Endometrial microvascular endothelial cells (primary cell): ENCODE data around the gene CHRM5. TPM values are rescaled to one million over a fixed set of nuclear protein-coding genes. Genes with fewer than 3 reads are reported as not detected.

Experiments
- in situ Hi-C: cut with HindIII; loops from 2 replicates; pipeline ENCODE4 v1.10.0; 2017; ENCODE audit warnings: low sequenced_read_pairs, low pct_unique_long_range_greater_than_20kb; ENCODE audit errors: inconsistent ontology term
- total RNA-seq: library from RNA; depleted of rRNA; stranded (reverse); fragments of >200 nt; gene quantifications from one replicate; pipeline ENCODE4 v1.2.3, GENCODE V29; 2015; ENCODE audit errors: inconsistent ontology term

The CHRM5 gene
- total RNA-seq, 1 donor from 2014 or later = not detected

DNA sequence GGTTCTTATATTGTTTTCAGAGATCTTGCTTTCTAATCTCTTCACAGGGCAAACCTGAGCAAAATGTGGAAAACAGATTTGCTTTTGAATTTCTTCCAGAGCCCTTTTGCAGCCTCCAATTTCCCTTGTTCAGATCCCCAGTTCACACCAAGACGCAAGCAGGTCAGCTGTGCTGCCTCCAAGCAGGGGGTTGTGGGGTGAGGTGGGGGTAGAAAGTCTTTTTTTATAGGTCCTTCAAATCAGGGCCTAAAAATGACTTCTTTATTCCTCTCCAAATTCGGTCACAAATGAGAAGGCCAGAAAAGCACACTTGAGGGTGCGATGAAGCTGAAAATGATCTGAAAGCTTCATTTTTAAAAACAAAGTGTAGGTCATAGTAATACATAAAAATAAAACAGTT is 97.0 kb downstream of the CHRM5 start:
- in situ Hi-C loops = no loop called here

GRCh38 chr15:34065941-34066340 is 97.6 kb downstream of the CHRM5 start:
- in situ Hi-C loops = no loop called here

DNA sequence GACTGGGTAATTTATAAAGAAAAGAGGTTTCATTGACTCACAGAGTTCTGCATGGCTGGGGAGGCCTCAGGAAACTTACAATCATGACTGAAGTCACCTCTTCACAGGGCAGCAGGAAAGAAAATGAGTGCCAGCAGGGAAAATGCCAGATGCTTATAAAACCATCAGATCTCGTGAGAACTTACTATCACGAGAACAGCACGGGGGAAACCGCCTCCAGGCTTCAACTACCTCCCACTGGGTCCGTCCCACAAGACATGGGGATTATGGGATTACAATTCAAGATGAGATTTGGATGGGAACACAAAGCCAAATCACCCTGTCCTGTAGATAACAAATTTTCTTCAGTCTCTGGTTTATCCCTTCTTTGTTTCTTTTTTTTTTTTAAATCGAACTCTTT is 101.7 kb downstream of the CHRM5 start:
- in situ Hi-C loops = no loop called here

DNA sequence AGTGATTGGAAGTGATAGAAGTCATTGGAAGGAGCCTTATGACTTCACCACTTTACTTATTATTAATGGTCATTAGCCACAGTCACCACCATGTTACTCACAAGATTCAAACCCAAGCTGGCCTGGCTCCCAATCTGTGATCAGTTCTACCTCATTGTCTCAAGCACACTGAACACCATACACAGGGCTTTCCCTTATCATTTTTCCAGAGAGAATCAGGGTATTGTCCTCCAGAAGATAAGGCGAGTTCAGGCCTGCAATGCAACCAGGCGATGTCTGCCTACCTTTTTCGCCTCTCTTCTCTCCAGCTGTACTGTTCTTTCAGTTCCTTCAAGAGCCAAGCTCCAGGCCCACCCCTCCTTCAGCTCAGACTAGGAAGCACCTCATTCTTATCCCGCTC is 108.5 kb downstream of the CHRM5 start:
- in situ Hi-C loops = no loop called here

- in situ Hi-C loops = no loop called here
Observed at GRCh38 chr15:34078900-34079299, 110.6 kb downstream of the CHRM5 start.

- in situ Hi-C loops = no loop called here
Observed at GRCh38 chr15:34079904-34080303, 111.6 kb downstream of the CHRM5 start.

GRCh38 chr15:34084086-34084485 is 115.8 kb downstream of the CHRM5 start:
- in situ Hi-C loops = no loop called here

GRCh38 chr15:34085746-34086145 is 117.4 kb downstream of the CHRM5 start:
- in situ Hi-C loops = no loop called here

GRCh38 chr15:34099914-34100313 is 131.6 kb downstream of the CHRM5 start:
- in situ Hi-C loops = no loop called here

- in situ Hi-C loops = no loop called here
Observed at GRCh38 chr15:34101366-34102174, 133.3 kb downstream of the CHRM5 start, which contains the start of the genes EMC7 and PGBD4. Gene EMC7 (minus strand): TSS chr15:34101862. CDS start chr15:34101839, 23 bp downstream. Gene PGBD4 (plus strand): TSS chr15:34102083. CDS start chr15:34102532, 449 bp downstream.

- in situ Hi-C loops = no loop called here
Observed at GRCh38 chr15:34102175-34102925, 134.1 kb downstream of the CHRM5 start.

- in situ Hi-C loops = no loop called here
Observed at GRCh38 chr15:34106423-34106822, 138.1 kb downstream of the CHRM5 start.

DNA sequence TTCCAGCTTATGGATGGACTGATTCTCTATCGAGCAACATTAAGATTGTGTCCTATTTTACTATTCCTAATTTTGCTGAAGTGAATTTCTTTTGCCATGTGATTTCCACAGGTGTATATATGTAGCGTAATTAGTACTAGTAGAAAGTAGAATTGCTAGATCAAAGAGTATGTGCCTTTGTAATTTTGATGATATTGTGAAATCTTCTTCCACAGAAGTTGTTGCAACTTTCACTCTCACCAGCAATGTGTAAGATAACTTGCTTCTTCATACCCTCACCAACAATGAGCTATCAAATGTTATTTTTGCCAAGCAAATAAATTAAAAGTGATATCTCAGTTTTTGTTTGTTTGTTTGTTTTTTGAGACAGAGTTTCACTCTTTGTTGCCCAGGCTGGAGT is 139.0 kb downstream of the CHRM5 start:
- in situ Hi-C loops = no loop called here

- in situ Hi-C loops = no loop called here
Observed at GRCh38 chr15:34109797-34110663, 141.7 kb downstream of the CHRM5 start.

DNA sequence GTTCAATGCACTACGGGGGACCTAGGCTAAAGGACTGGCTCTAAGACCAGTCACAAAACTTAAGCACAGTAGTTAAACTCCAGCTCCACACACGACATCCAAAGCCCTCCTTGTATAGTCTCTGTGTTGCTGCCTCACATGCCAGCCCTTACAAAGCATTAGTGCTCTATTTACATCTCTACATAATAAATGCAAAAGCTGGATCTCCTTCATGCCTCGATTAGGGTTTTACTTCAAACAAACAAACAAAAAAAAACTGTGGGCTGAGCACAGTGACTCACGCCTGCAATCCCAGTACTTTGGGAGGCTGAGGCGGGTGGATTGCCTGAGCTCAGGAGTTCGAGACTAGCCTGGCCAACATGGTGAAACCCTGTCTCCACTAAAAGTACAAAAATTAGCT is 143.2 kb downstream of the CHRM5 start:
- in situ Hi-C loops = no loop called here

- in situ Hi-C loops = no loop called here
Observed at GRCh38 chr15:34114215-34114614, 145.9 kb downstream of the CHRM5 start.

GRCh38 chr15:34114739-34115138 is 146.4 kb downstream of the CHRM5 start:
- in situ Hi-C loops = no loop called here

GRCh38 chr15:34116620-34117019 is 148.3 kb downstream of the CHRM5 start:
- in situ Hi-C loops = no loop called here
